GM04504 (cell line): ENCODE results near the gene CNTNAP2.

Experiments
- DNase-seq: peaks from one replicate; pipeline ENCODE4 v3.0.0-alpha.2; 2012; ENCODE audit warnings: low read depth

CNTNAP2 gene

GRCh38 chr7:147496209-147496608, 1379.6 kb downstream of the CNTNAP2 start:
- DNase-seq: no peak

GRCh38 chr7:147497246-147497645, 1380.6 kb downstream of the CNTNAP2 start:
- no peak for DNase-seq

GRCh38 chr7:147498081-147498480, 1381.5 kb downstream of the CNTNAP2 start:
- DNase-seq: no peak

- DNase-seq: peak; percentile 19
Observed at GRCh38 chr7:147509035-147509501, 1392.5 kb downstream of the CNTNAP2 start.

- peak; percentile 18 for DNase-seq
Observed at GRCh38 chr7:147509541-147510200, 1393.1 kb downstream of the CNTNAP2 start.

- no peak for DNase-seq
Observed at GRCh38 chr7:147510201-147510542, 1393.6 kb downstream of the CNTNAP2 start.

- DNase-seq: no peak
Observed at GRCh38 chr7:147510923-147511322, 1394.3 kb downstream of the CNTNAP2 start.

GRCh38 chr7:147513451-147513850, 1396.8 kb downstream of the CNTNAP2 start:
- no peak for DNase-seq

- no peak for DNase-seq
Observed at GRCh38 chr7:147516391-147516790, 1399.8 kb downstream of the CNTNAP2 start.

GRCh38 chr7:147519062-147519461, 1402.5 kb downstream of the CNTNAP2 start:
- DNase-seq: no peak

- DNase-seq: no peak
Observed at GRCh38 chr7:147523056-147523455, 1406.5 kb downstream of the CNTNAP2 start.

GRCh38 chr7:147524726-147525250, 1408.2 kb downstream of the CNTNAP2 start:
- DNase-seq: no peak

- DNase-seq: no peak
Observed at GRCh38 chr7:147525325-147525724, 1408.7 kb downstream of the CNTNAP2 start.

- peak; percentile 21 for DNase-seq
Observed at GRCh38 chr7:147535701-147536111, 1419.1 kb downstream of the CNTNAP2 start.

- no peak for DNase-seq
Observed at GRCh38 chr7:147539685-147540084, 1423.1 kb downstream of the CNTNAP2 start.

- DNase-seq: no peak
Observed at GRCh38 chr7:147540743-147541142, 1424.1 kb downstream of the CNTNAP2 start.

- no peak for DNase-seq
Observed at GRCh38 chr7:147541261-147541660, 1424.7 kb downstream of the CNTNAP2 start.

GRCh38 chr7:147547252-147547897, 1430.8 kb downstream of the CNTNAP2 start:
- no peak for DNase-seq

- no peak for DNase-seq
Observed at GRCh38 chr7:147556317-147556716, 1439.7 kb downstream of the CNTNAP2 start.

GRCh38 chr7:147563669-147564068, 1447.1 kb downstream of the CNTNAP2 start:
- DNase-seq: no peak

- no peak for DNase-seq
Observed at GRCh38 chr7:147564786-147565476, 1448.3 kb downstream of the CNTNAP2 start.

- no peak for DNase-seq
Observed at GRCh38 chr7:147567043-147567442, 1450.4 kb downstream of the CNTNAP2 start.
